Sigmoid colon (tissue), 4 donors: Measurements from ENCODE around the gene NDUFA8.

ENCODE experiments used
- CTCF ChIP-seq, 4 experiments: fragments of 450-650 bp in 3 of 4; fragments of 200-600 bp in 1 of 4; IDR thresholded peaks; one replicate each; pipeline ENCODE4 v1.5.1; 2016 to 2019; ENCODE audit warnings: antibody characterized with exemption in 4 of 4, mild to moderate bottlenecking in 3 of 4, moderate library complexity in 2 of 4
- POLR2A ChIP-seq, 2 donors: fragments of 450-650 bp; IDR thresholded peaks; one replicate each; pipeline ENCODE4 v1.6.1; 2016; ENCODE audit warnings: antibody characterized with exemption in 2 of 2, mild to moderate bottlenecking in 2 of 2, moderate library complexity in 2 of 2
- POLR2AphosphoS5 ChIP-seq, 4 donors: sonication (generic); formaldehyde crosslinking; IDR thresholded peaks; one replicate each; pipeline ENCODE4 v1.6.1; 2017; ENCODE audit warnings: antibody characterized with exemption in 4 of 4

GRCh38 chr9:122128007-122128968 lies 31.3 kb downstream of the NDUFA8 start:
- TF ChIP-seq CTCF (IDR thresholded peaks at IDR 0.05) (no peak), POLR2A (IDR thresholded peaks at IDR 0.05) (no peak), POLR2AphosphoS5 (IDR thresholded peaks at IDR 0.05) (no peak)
